ENCODE measurements around the gene DLG5.

Gene DLG5

GRCh38 chr10:77862595-77862994 lies 64.0 kb downstream of the DLG5 start:
- DNase-seq (ENCODE audit: extremely low spot score) = no peak
- POLR2A ChIA-PET = no interaction called here
- CTCF ChIA-PET = interaction anchor here (1.0 to 1.9 kb wide), 2 partner anchors 11 to 16 kb away, joined by 5 read pairs; no protein-coding TSS in a partner anchor
- TF ChIP-seq, protein P1, sequence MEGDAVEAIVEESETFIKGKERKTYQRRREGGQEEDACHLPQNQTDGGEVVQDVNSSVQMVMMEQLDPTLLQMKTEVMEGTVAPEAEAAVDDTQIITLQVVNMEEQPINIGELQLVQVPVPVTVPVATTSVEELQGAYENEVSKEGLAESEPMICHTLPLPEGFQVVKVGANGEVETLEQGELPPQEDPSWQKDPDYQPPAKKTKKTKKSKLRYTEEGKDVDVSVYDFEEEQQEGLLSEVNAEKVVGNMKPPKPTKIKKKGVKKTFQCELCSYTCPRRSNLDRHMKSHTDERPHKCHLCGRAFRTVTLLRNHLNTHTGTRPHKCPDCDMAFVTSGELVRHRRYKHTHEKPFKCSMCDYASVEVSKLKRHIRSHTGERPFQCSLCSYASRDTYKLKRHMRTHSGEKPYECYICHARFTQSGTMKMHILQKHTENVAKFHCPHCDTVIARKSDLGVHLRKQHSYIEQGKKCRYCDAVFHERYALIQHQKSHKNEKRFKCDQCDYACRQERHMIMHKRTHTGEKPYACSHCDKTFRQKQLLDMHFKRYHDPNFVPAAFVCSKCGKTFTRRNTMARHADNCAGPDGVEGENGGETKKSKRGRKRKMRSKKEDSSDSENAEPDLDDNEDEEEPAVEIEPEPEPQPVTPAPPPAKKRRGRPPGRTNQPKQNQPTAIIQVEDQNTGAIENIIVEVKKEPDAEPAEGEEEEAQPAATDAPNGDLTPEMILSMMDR (IDR thresholded peaks at IDR 0.05; ENCODE audit: control extremely low read depth, extremely low read depth, low read depth, missing control alignments) = no peak

GRCh38 chr10:77861366-77861765 lies 65.2 kb downstream of the DLG5 start:
- TF ChIP-seq, protein P1 (IDR thresholded peaks at IDR 0.05; ENCODE audit: control extremely low read depth, extremely low read depth, low read depth, missing control alignments) = no peak
- ChIA-PET CTCF (interaction anchor here (1.1 to 1.6 kb wide), 3 partner anchors 15 to 1335 kb away, joined by 3 read pairs; no protein-coding TSS in a partner anchor), POLR2A (no interaction called here)
- no peak for DNase-seq (ENCODE audit: extremely low spot score)

DNA sequence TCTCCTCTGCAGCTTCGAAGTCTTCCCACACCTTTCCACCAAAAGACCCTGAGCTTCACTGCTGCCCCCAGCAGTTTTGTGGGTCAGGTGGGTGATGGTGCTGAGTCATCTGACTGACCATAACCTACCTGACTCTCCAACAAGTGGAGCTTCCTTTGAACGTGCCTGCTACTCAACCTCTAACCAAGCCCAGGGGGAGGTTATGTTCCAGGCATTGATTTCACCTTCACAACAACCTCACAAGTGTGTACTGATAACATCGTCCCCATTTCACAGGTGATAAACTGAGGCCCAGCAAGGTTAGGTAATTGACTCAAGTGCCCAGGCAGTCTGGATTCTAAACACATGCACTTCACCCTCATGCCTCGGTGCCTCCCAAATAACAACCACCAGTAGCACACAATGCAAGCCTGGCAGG lies 66.7 kb downstream of the DLG5 start:
- TF ChIP-seq, protein P1 (IDR thresholded peaks at IDR 0.05; ENCODE audit: control extremely low read depth, extremely low read depth, low read depth, missing control alignments) = no peak
- DNase-seq (ENCODE audit: extremely low spot score) = no peak
- CTCF ChIA-PET = interaction anchor here (0.8 kb wide), 1 partner anchor 7 kb away, joined by 3 read pairs; no protein-coding TSS in a partner anchor
- POLR2A ChIA-PET = no interaction called here

DNA sequence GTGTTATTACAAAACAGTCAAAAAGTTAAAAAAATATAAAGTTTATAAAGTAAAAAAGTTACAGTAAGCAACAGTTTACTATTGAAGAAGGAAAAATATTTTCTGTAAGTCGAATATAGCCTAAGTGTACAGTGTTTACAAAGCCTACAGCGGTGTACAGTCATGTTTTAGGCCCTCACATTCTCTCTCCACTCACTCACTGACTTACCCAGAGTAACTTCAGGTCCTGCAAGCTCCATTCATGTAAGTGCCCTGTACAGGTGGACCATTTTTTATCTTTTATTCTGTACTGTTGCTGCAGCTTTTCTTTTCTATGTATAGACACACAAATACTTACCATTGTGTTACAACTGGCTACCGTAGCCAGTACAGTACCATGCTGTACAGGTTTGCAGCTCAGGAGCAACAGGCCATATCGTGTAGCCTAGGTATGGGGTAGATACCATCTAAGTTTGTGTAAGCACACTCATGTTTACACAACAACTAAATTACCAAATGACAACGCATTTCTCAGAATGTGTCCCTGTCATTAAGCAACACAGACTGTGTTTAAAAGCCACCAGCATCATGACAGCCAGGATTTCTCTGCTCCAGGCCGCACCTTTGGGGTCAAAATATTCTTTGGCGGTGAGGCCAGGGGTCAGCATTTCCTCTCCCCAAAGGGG lies 67.2 kb downstream of the DLG5 start:
- CTCF ChIA-PET = interaction anchor here (0.8 to 4.7 kb wide), 3 partner anchors 8 to 22 kb away, joined by 3 to 25 read pairs (median 5); no protein-coding TSS in a partner anchor
- POLR2A ChIA-PET = no interaction called here
- TF ChIP-seq, protein P1 (IDR thresholded peaks at IDR 0.05; ENCODE audit: control extremely low read depth, extremely low read depth, low read depth, missing control alignments) = no peak

DNA sequence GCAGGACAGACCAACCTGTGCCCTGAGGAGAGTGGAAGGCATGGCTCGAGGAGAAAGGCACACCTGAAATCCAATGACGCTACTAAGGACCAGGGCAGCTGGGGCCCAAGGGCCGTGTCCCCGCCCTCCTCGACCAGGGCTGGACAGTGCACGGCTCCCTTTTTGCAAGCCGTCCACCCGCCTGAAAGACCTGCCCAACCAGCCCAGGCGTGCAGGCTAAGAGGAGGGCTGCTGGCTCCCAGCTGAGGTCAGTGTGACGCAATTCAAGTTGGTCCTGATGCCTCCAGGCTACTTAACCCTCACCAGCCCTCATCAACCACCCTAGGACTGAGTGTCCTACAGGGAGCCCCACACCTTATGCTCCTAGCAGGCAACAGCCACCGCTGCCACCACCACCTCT lies 69.3 kb downstream of the DLG5 start:
- DNase-seq (ENCODE audit: extremely low spot score) = no peak
- TF ChIP-seq, protein P1 (IDR thresholded peaks at IDR 0.05; ENCODE audit: control extremely low read depth, extremely low read depth, low read depth, missing control alignments) = no peak
- ChIA-PET CTCF (interaction anchor here (4.7 kb wide), 1 partner anchor 10 kb away, joined by 25 read pairs; no protein-coding TSS in a partner anchor), POLR2A (no interaction called here)

More for the DNA sequence above, 67.2 kb downstream of the DLG5 start:
- DNase-seq (ENCODE audit: extremely low spot score) = no peak

- POLR2A ChIA-PET = no interaction called here
Measured at GRCh38 chr10:77856566-77856965, 70.0 kb downstream of the DLG5 start.

More at GRCh38 chr10:77856566-77856965, 70.0 kb downstream of the DLG5 start:
- CTCF ChIA-PET = interaction anchor here (4.7 kb wide), 1 partner anchor 9 kb away, joined by 25 read pairs; no protein-coding TSS in a partner anchor
- DNase-seq (ENCODE audit: extremely low spot score) = no peak
- TF ChIP-seq, protein P1 (IDR thresholded peaks at IDR 0.05; ENCODE audit: control extremely low read depth, extremely low read depth, low read depth, missing control alignments) = no peak
